ENCODE measurements around the gene RNF182.

DNA sequence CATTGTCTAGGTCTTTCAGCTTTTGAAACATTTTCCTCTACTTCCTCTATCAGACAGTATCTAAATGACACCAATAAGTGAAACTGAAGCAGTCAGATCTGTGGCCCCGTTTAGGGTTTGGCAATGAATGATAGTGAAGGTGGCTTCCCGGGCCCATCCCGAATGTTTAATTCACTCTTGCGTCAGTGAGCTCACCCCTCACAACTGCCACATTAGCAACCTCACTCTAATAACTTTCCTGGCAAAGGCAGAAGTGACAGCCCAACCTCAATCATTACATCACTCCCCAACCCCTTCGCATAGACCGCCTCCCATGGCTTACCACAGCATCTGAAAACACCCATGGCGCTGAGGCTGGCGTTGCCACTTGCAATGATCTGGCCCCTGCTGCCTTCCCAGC lies 100.4 kb downstream of the RNF182 start:
- TF ChIP-seq, protein P1, sequence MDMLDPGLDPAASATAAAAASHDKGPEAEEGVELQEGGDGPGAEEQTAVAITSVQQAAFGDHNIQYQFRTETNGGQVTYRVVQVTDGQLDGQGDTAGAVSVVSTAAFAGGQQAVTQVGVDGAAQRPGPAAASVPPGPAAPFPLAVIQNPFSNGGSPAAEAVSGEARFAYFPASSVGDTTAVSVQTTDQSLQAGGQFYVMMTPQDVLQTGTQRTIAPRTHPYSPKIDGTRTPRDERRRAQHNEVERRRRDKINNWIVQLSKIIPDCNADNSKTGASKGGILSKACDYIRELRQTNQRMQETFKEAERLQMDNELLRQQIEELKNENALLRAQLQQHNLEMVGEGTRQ (IDR thresholded peaks at IDR 0.05), result no peak
- no peak for TF ChIP-seq ESRRA (IDR thresholded peaks at IDR 0.05; ENCODE audit: borderline replicate concordance, low read length)
- TF ChIP-seq KDM1A (IDR thresholded peaks at IDR 0.05; ENCODE audit: low read depth), result no peak
- TF ChIP-seq, protein P2, sequence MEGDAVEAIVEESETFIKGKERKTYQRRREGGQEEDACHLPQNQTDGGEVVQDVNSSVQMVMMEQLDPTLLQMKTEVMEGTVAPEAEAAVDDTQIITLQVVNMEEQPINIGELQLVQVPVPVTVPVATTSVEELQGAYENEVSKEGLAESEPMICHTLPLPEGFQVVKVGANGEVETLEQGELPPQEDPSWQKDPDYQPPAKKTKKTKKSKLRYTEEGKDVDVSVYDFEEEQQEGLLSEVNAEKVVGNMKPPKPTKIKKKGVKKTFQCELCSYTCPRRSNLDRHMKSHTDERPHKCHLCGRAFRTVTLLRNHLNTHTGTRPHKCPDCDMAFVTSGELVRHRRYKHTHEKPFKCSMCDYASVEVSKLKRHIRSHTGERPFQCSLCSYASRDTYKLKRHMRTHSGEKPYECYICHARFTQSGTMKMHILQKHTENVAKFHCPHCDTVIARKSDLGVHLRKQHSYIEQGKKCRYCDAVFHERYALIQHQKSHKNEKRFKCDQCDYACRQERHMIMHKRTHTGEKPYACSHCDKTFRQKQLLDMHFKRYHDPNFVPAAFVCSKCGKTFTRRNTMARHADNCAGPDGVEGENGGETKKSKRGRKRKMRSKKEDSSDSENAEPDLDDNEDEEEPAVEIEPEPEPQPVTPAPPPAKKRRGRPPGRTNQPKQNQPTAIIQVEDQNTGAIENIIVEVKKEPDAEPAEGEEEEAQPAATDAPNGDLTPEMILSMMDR (IDR thresholded peaks at IDR 0.05), result no peak
- TF ChIP-seq ZC3H11A (IDR thresholded peaks at IDR 0.05), result no peak
- TF ChIP-seq CEBPB (IDR thresholded peaks at IDR 0.05), result no peak
- no peak for TF ChIP-seq BHLHE40 (IDR thresholded peaks at IDR 0.05; ENCODE audit: low read depth, low read length)
- TF ChIP-seq SMC3 (IDR thresholded peaks at IDR 0.05), result no peak
- TF ChIP-seq ZSCAN20 (CRISPR knock-in tag; IDR thresholded peaks at IDR 0.05), result no peak

Data from A549 (cell line).